Cardiac fibroblast (primary cell): ENCODE measurements around the gene ABCA6.

Experiments used
- DNase-seq, 2 donors: peaks; one replicate each; pipeline versions ENCODE4 v3.0.0 to v3.0.0-alpha.2; 2010; ENCODE audit warnings: low read depth in 2 of 2
- H3K4me3 ChIP-seq, 2 donors: replicated peaks in 1 of 2; 1 replicate in 1 of 2; 2 replicates in 1 of 2; pipeline ENCODE4 v1.5.1; 2011; ENCODE audit warnings: low read depth in 2 of 2, low read length in 2 of 2, mild to moderate bottlenecking in 2 of 2, moderate library complexity in 1 of 2
- CTCF ChIP-seq: IDR thresholded peaks from one replicate; pipeline ENCODE4 v1.5.1; 2011; ENCODE audit warnings: low read depth, mild to moderate bottlenecking, low read length, inconsistent platforms

The ABCA6 gene

GRCh38 chr17:69122065-69122464 lies 19.6 kb downstream of the ABCA6 start:
- no peak for DNase-seq
- H3K4me3 ChIP-seq = no peak overlapping the region
- TF ChIP-seq CTCF = no peak

GRCh38 chr17:69117855-69118784 lies 23.6 kb downstream of the ABCA6 start:
- DNase-seq = no peak
- no peak for TF ChIP-seq CTCF
- H3K4me3 ChIP-seq = no peak overlapping the region

GRCh38 chr17:69111794-69112193 lies 29.9 kb downstream of the ABCA6 start:
- H3K4me3 ChIP-seq = no peak overlapping the region
- no peak for DNase-seq
- TF ChIP-seq CTCF = no peak

- no peak for DNase-seq
- no peak for TF ChIP-seq CTCF
- no peak overlapping the region for H3K4me3 ChIP-seq
Measured at GRCh38 chr17:69105907-69106730, 35.6 kb downstream of the ABCA6 start.

- no peak for DNase-seq
- no peak for TF ChIP-seq CTCF
- no peak overlapping the region for H3K4me3 ChIP-seq
Measured at GRCh38 chr17:69103557-69104233, 38.0 kb downstream of the ABCA6 start.

- TF ChIP-seq CTCF = no peak
- no peak for DNase-seq
- H3K4me3 ChIP-seq = no peak overlapping the region
Measured at GRCh38 chr17:69098625-69099024, 43.1 kb downstream of the ABCA6 start.
